Measurements from ENCODE around the gene WFDC2. TPM values are rescaled to one million over a fixed set of nuclear protein-coding genes. Genes with fewer than 3 reads are reported as not detected.

WFDC2 gene
- total RNA-seq, 1 experiment from 2014 or later, result not detected

DNA sequence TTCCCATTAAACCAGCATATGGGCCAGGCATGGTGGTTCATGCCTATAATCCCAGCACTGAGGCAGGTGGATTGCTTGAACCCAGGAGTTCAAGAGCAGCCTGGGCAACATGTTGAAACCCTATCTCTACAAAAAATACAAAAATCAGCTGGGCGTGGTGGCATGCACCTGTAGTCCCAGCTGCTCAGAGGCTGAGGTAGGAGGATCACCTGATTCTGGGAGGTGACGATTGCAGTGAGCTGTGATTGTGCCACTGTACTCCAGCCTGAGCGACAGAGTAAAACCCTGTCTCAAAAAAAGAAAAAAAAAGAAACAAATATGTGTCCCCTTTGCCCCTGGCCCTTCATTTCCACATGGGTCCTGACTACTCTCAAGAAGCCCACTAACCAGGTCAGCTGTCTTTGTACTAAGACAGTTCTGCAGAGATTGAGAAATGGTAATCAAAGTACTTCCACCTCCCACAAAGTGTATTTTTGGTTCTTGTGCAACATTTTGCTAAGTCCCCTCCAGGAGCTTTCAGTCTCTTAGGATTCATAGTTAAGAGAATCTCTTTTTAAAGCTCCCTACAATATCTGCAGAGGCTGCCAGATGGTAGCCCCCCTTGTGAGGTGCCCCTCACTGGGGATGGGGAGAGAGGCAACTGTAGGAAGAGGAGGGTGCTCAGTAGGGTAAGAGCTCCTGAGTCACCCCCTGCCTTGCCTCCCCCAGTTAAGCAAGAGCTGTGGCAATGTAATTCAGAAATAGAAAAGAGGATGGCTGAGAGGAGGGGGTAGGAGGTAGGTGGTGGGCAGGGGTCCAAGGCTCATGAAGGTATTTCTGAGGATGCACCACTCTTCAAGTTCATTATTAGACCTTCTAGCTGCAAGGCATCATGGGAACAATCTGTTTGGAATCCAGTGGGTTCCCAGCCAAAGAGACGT, 16.5 kb upstream of the WFDC2 start:
- Histone ChIP-seq H4K20me1 (ENCODE audit: low read length) (no peaks in the 10 kb centered on the region), H2AFZ (ENCODE audit: low read length) (no peak overlapping the region), H3K4me1 (ENCODE audit: insufficient read depth, low read length) (peaks cover 6% of the 10 kb centered on the region), H3K27me3 (ENCODE audit: low read length) (no peaks in the 10 kb centered on the region), H3K79me2 (ENCODE audit: low read length) (no peaks in the 10 kb centered on the region), H3K4me2 (ENCODE audit: low read length) (no peak overlapping the region), H3K9me2 (replicated peaks; ENCODE audit: low read length) (no peaks in the 10 kb centered on the region), H3K27ac (ENCODE audit: low read length) (no peak overlapping the region), H3K4me3 (ENCODE audit: low read length) (no peak overlapping the region), H3K9me3 (ENCODE audit: low read length) (no peaks in the 10 kb centered on the region), H3K36me3 (ENCODE audit: low read depth, low read length) (no peaks in the 10 kb centered on the region), H3F3A (ENCODE audit: low read length, unreplicated experiment) (no peaks in the 10 kb centered on the region), H3K9ac (ENCODE audit: low read length) (no peak overlapping the region)
- ChIA-PET CTCF (interaction anchor here (0.5 to 1.2 kb wide), 2 partner anchors 134 to 570 kb away, joined by 4 to 6 read pairs; no protein-coding TSS in a partner anchor), POLR2A (ENCODE audit: unreplicated experiment) (no interaction called here)
- ATAC-seq (no peak), DNase-seq (no peak)
- intact Hi-C loops (cut with micrococcal nuclease), result no loop called here
- TF ChIP-seq EZH2phosphoT487 (IDR thresholded peaks at IDR 0.05; ENCODE audit: borderline replicate concordance, low read length), result no peak
- TF ChIP-seq, protein P1, sequence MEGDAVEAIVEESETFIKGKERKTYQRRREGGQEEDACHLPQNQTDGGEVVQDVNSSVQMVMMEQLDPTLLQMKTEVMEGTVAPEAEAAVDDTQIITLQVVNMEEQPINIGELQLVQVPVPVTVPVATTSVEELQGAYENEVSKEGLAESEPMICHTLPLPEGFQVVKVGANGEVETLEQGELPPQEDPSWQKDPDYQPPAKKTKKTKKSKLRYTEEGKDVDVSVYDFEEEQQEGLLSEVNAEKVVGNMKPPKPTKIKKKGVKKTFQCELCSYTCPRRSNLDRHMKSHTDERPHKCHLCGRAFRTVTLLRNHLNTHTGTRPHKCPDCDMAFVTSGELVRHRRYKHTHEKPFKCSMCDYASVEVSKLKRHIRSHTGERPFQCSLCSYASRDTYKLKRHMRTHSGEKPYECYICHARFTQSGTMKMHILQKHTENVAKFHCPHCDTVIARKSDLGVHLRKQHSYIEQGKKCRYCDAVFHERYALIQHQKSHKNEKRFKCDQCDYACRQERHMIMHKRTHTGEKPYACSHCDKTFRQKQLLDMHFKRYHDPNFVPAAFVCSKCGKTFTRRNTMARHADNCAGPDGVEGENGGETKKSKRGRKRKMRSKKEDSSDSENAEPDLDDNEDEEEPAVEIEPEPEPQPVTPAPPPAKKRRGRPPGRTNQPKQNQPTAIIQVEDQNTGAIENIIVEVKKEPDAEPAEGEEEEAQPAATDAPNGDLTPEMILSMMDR (conservative IDR thresholded peaks at IDR 0.05; ENCODE audit: low read depth, low read length), result no peak
- no peak for TF ChIP-seq EZH2 (IDR thresholded peaks at IDR 0.05; ENCODE audit: low read length, unreplicated experiment)
- no TSS peak for BruUV-seq (replicated peaks)

DNA sequence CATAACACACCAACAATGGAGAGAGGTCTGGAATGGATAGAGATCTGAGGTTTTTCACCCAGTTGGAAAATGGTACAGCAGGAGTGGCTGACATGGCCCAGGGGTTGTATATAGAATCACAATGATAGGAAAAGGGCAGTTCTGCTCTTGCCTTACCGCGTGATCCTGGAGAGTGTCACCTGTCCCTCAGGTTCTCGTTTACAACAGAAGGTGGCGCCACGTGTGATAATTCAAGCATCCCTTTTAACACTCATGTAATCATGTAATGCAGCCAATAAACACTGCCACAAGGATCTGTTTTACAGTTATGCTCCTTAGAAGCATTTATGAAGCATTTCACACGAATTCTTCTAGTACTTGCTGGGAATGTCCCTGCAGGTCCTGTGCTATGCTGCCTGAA, 12.9 kb upstream of the WFDC2 start:
- peak; percentile 63 for DNase-seq
- Histone ChIP-seq H3K4me3 (ENCODE audit: low read length) (no peak overlapping the region), H3K36me3 (ENCODE audit: low read depth, low read length) (no peaks in the 10 kb centered on the region), H3K27me3 (ENCODE audit: low read length) (no peaks in the 10 kb centered on the region), H2AFZ (ENCODE audit: low read length) (no peak overlapping the region), H3K9me3 (ENCODE audit: low read length) (no peaks in the 10 kb centered on the region), H3K79me2 (ENCODE audit: low read length) (no peaks in the 10 kb centered on the region), H3F3A (ENCODE audit: low read length, unreplicated experiment) (no peaks in the 10 kb centered on the region), H3K9me2 (replicated peaks; ENCODE audit: low read length) (no peaks in the 10 kb centered on the region), H4K20me1 (ENCODE audit: low read length) (no peaks in the 10 kb centered on the region), H3K27ac (ENCODE audit: low read length) (no peak overlapping the region), H3K4me2 (ENCODE audit: low read length) (no peak overlapping the region), H3K4me1 (ENCODE audit: insufficient read depth, low read length) (no peaks in the 10 kb centered on the region), H3K9ac (ENCODE audit: low read length) (no peak overlapping the region)
- CTCF ChIA-PET, result interaction anchor here (1.2 kb wide), 1 partner anchor 318 kb away, joined by 7 read pairs; no protein-coding TSS in a partner anchor
- intact Hi-C loops (cut with micrococcal nuclease), result loop anchor here (5.0 kb wide), 2 partner anchors 139 to 316 kb away; no protein-coding TSS in a partner anchor
- no peak for TF ChIP-seq EZH2phosphoT487 (IDR thresholded peaks at IDR 0.05; ENCODE audit: borderline replicate concordance, low read length)
- TF ChIP-seq, protein P1 (conservative IDR thresholded peaks at IDR 0.05; ENCODE audit: low read depth, low read length), result peak; percentile 74
- peak; percentile 54; the same call in 1 of the 2 replicates for ATAC-seq
- no TSS peak for BruUV-seq (replicated peaks)
- POLR2A ChIA-PET (ENCODE audit: unreplicated experiment), result no interaction called here
